Measurements from ENCODE around the gene NCK2. TPM values are rescaled to one million over a fixed set of nuclear protein-coding genes. Genes with fewer than 3 reads are reported as not detected.

The NCK2 gene
- total RNA-seq, 1 experiment from 2014 or later, result 75.4 TPM

- TF ChIP-seq ARID4B (CRISPR knock-in tag; IDR thresholded peaks at IDR 0.05; ENCODE audit: borderline replicate concordance) (no peak), ATF2 (CRISPR knock-in tag; IDR thresholded peaks at IDR 0.05; ENCODE audit: borderline replicate concordance, low read depth) (no peak)
These were observed 412 bp upstream of the NCK2 start (continued) for GRCh38 chr2:105744091-105744908.

GRCh38 chr2:105746177-105747080 is 1.7 kb downstream of the NCK2 start:
- ChIA-PET POLR2A (interaction anchor here (0.6 to 1.1 kb wide), 2 partner anchors 8 to 16 kb away, joined by 3 read pairs; no protein-coding TSS in a partner anchor), CTCF (interaction anchor here (0.9 to 1.9 kb wide), 7 partner anchors 16 to 225 kb away, joined by 3 to 7 read pairs (median 5); no protein-coding TSS in a partner anchor)
- peaks cover 52% of the 10 kb centered on the region for H3K4me1 Mint-ChIP-seq
- peaks cover 19% of the 10 kb centered on the region for H3K36me3 Mint-ChIP-seq
- H3K27ac Mint-ChIP-seq, result peak overlapping the region; percentile 67
- peak; percentile 85 for DNase-seq (ENCODE audit: low spot score)
- H3K27me3 Mint-ChIP-seq (ENCODE audit: low read depth), result peaks cover 8% of the 10 kb centered on the region
- ATAC-seq, result peak; percentile 62
- H3K4me3 Mint-ChIP-seq, result peak overlapping the region; percentile 78
- TF ChIP-seq ZNF138 (CRISPR knock-in tag; conservative IDR thresholded peaks at IDR 0.05) (no peak), TEAD4 (CRISPR knock-in tag; IDR thresholded peaks at IDR 0.05) (no peak), SP1 (CRISPR knock-in tag; conservative IDR thresholded peaks at IDR 0.05) (no peak), CREB1 (CRISPR knock-in tag; IDR thresholded peaks at IDR 0.05) (no peak), PRDM15 (CRISPR knock-in tag; IDR thresholded peaks at IDR 0.05) (no peak), ELF4 (CRISPR knock-in tag; IDR thresholded peaks at IDR 0.05; ENCODE audit: low read depth) (no peak), GABPB1 (CRISPR knock-in tag; IDR thresholded peaks at IDR 0.05) (no peak), NR2C2 (CRISPR knock-in tag; IDR thresholded peaks at IDR 0.05) (no peak), ATF1 (CRISPR knock-in tag; IDR thresholded peaks at IDR 0.05) (no peak), STAT6 (CRISPR knock-in tag; conservative IDR thresholded peaks at IDR 0.05; ENCODE audit: low read depth) (no peak), CBFB (CRISPR knock-in tag; IDR thresholded peaks at IDR 0.05; ENCODE audit: low read depth) (no peak), ATF6 (CRISPR knock-in tag; IDR thresholded peaks at IDR 0.05) (no peak), ZBTB21 (CRISPR knock-in tag; IDR thresholded peaks at IDR 0.05; ENCODE audit: borderline replicate concordance) (no peak), FOXK1 (CRISPR knock-in tag; IDR thresholded peaks at IDR 0.05) (no peak)
- peaks cover 5% of the 10 kb centered on the region; the same call in 1 of the 2 replicates for H3K9me3 Mint-ChIP-seq

All from WTC11 (cell line).